Measurements from ENCODE around the gene STX3.
"Not testable (repeated sequence)": the region's sequence is repeated elsewhere in the genome, so short reads cannot be mapped to it uniquely, and the experiment has no call there.

Gene STX3

GRCh38 chr11:59758401-59759037 is 3.3 kb downstream of the STX3 start:
- no peak for DNase-seq

GRCh38 chr11:59759900-59760299 is 4.7 kb downstream of the STX3 start:
- DNase-seq = no peak

GRCh38 chr11:59760771-59761170 is 5.6 kb downstream of the STX3 start:
- no peak for DNase-seq

DNA sequence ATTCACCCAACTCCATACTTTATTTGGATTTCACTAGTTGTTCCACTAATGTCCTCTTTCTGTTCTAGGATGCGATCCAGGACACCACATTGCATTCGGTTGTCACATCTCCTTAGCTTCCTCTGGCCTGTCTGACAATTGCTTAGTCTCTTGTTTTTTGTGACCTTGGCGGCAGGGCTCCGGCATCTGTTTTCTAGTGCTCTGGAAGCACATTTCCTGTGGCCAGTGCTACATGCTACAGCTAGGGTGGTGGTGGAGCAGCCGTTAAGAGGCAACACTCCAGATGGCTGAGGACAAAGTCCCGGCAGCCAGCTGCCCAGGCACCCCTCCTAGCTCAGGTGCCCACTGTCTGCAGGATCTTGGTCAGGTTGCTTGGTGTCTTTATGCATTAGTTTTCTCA is 6.8 kb downstream of the STX3 start:
- no peak for DNase-seq

DNA sequence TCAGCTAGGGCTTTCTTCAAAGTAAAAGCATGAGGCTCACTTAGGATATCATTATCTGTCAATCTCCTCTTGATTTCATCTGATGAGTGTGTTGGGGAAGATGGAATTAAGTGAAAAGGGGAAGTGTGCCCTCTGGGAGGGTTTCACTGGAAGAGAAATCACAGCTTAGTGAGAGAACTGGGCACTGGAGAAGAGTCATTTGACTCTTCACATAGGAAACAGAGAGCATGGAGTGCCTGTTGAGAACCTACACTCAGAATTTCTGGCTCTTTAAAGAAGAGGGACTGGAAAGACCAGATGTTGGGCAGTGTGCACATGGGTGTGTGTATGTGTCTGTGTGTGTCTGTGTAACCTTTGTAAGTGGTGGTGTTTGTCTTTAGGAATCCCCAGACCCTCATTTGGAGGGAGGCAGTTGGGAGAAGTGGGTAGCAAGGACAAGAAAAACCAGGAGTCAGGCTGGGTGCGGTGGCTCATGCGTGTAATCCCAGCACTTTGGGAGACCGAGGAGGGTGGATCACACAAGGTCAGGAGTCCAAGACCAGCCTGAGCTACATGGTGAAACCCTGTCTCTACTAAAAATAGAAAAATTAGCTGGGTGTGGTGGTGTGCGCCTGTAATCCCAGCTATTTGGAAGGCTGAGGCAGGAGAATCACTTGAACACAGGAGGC is 10.0 kb downstream of the STX3 start:
- no peak for DNase-seq

GRCh38 chr11:59766542-59767224 is 11.5 kb downstream of the STX3 start:
- DNase-seq = no peak

DNA sequence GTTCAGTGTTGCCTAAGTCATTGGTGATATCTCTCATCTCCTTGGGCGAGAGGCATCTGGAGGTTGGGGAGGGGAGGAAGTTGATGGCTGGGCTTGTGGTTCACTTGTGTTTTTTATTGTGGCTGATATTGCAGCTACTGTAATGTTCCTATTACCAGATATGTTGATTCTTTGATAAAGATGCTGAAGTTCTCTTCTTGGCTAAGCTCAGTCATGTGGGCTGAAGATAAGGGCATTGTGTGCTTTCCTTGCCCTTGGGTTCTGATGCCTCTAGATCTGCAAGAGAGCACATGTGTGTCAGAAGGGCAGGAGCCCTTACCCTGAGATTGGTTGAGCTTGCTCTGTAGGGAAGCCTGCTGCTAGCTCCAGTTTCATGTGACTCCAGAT is 12.0 kb downstream of the STX3 start:
- peak; percentile 6 to 34 for DNase-seq

DNA sequence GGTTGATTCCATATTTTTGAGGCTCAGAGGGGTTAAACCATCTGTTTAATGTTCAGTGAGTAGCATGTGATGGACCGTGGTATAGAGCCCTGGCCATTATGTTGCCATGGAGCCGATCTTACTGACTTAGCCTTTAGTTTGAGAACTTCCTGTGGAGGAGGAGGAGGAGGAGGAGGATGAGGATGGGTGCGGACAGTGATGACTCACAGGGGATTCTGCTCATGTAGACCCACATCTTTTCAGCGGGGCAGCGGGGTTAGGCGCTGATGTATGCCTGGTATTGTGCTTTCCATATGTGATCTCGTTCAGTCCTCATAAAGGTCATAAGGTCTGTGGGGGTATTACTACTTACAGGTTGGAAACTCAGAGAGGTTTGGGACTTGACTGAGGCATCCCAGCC is 13.9 kb downstream of the STX3 start:
- peak in 1 of 2 donors; percentile 2 for DNase-seq

DNA sequence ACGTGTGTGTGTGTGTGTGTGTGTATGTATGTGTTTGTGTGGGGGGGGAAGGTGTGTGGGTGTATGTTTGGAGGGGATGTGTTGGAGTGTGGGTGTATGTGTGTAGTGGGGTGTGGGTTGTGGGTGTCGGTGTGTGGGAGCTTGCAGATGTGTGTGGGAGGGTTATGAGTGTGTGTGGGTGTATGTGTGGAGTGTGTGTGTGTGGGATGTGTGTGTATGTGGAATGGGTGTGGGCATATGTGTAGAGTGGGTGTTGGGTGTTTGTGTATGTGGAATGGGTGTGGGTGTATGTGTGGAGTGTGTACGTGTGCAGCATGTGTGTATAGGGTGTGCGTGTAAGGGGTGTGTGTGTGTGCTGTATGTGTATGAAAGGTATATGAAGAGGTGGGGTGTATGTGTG is 14.7 kb downstream of the STX3 start:
- no peak for DNase-seq

- no peak for DNase-seq
Observed at GRCh38 chr11:59770319-59770718, 15.1 kb downstream of the STX3 start.

DNA sequence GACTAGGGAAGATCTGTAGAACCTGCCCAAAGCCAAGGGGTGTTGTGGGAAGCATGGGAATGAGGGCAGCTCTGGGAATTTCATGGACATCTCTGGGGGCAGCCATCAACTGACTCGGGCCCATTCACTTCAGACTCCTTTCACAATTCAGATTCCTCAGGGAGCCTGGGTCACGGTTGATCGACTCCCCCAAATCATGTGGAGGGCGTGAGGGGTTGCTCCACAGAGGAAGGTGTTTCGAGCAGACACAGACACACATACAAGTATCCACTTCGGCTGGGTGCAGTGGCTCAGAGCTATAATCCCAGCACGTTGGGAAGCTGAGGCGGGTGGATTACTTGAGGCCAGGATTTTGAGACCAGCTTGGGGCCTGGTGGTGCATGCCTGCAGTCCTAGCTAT is 15.7 kb downstream of the STX3 start:
- DNase-seq = no peak

GRCh38 chr11:59771605-59772004 is 16.4 kb downstream of the STX3 start:
- no peak for DNase-seq

DNA sequence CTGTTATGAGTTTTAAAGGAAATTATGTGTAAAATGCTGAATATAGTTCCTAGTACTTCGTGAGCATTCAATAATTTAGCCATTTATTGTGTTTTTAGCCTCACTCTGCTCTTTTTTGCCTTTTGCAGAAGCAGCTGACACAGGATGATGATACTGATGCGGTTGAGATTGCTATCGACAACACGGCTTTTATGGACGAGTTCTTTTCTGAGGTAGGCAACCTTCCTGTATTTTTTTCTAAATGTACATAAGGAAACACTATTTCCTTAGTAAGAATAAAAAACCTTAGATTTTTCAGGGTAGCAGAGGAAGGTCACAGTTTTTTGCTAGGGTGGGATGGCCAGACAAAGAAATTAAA is 17.9 kb downstream of the STX3 start:
- no peak for DNase-seq

DNA sequence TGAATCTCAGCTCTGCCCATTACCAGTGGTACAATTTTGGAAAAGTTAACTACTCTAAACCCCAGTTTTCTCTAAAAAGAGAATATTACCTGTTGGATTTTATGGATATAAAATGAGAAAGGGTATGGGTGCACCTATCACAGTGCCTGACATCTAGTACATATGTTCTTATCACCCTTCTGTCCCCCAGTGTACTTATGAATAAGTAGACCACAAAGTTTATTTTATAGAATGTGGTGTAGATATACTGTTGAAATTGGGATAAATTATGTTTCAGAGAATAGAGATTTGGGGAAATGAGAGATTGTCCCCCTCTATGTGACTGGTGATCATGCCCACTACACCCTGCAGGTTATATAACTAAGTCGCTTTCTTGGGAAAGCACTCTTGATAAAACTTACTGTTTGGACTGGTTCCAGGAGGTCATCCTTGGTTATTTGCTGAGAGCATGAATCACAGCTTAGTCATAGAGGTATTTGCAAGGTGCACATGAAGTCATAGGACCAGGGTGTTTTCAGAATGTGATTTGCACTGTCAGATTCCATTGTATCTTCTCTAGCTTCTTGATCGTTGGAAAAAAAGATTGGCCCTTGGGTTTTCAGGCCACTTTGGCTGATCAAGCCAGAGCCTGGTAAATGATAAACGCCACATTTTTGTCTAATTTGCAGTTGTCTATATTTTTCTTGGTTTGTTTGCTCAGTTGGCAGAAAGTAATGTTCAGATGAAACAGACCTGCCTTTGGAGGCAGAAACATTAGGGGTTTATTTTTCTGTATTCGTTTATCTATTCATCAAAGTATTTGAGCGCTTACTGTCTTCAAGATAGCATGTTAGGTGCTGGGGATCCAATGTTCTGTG is 21.3 kb downstream of the STX3 start:
- DNase-seq = no peak

GRCh38 chr11:59777104-59777503 is 21.9 kb downstream of the STX3 start:
- DNase-seq = no peak

DNA sequence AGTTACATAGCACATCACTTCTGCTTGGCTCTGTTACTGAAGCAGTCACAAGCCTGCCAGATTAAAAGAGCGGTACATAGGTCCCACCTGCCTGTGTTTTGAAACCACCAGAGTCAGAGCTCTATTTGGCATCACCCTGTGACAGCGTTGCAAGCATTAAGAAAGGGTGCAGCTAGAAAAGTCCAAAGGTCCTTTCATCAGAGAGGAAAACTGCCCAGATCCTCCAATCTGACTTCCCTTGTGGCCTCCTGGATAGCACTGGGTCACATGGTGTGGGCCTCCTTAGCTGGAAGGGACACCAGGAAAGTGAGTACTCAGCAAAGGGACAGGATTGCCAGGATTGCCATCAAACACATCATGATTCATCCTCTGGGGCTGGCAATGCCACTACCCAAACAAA is 22.9 kb downstream of the STX3 start:
- no peak for DNase-seq

- no peak for DNase-seq
Observed at GRCh38 chr11:59779487-59779886, 24.3 kb downstream of the STX3 start.

GRCh38 chr11:59782080-59782479 is 26.9 kb downstream of the STX3 start:
- DNase-seq = no peak

DNA sequence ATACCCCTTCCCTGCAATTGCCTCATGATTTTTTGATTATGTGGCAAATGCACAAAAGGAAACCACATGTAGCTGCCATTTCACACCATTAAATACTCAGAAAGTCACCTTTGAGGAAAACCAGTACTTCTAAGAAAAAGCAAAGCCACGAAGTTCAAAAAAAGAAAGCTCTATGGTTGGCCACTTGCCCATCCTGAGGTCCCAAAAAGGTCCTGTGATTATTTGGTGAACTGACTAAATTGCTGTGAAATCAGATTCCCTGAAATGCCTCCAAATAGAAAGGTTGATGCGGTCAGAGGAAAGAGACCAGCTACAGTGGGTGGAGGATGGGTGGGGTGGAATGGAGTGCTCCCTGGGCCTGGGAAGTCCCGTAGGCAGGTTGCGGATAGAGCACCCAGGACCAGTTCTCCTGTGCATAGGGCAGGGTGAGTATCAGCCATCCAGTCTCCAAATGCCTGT is 28.5 kb downstream of the STX3 start:
- DNase-seq = no peak

GRCh38 chr11:59784441-59784840 is 29.3 kb downstream of the STX3 start:
- DNase-seq = not testable (repeated sequence)

- DNase-seq = no peak
Observed at GRCh38 chr11:59785818-59786217, 30.6 kb downstream of the STX3 start.

DNA sequence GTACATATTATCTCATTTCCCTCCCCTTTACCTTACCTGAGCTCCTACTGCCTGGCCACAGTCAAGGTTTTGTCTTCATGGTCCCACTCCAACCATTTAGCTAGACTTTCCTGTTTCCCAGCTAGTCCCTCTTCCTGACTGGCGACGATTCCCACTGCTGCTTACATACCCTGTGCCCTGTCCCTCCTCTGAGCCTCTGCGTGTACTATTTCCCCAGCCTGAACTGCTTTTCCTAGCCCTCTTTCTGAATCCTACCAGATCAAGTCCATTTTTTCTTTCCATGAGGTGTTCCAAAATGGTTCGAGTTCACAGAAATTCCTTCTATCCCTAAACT is 32.0 kb downstream of the STX3 start:
- DNase-seq = no peak

DNA sequence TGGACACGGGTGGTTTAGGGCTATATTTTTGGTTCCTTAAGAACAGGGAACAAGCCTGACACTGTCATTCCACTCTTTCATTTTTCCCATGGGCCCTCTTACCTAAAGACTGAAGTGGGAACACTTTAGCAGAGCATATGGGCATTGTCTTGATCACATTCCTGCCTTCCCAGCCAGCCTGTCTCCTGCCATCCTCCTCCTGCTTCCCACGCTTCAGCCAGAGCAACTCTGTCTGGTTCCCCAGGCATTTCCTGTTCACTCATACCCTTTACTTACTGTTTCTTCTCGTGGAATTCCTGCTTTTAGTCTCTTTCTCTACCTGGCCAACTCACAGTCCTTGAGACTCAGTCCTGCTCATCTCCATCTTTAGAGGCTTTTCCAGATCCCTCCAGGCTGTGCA is 32.6 kb downstream of the STX3 start:
- DNase-seq = no peak

- no peak for DNase-seq
Observed at GRCh38 chr11:59791639-59792038, 36.5 kb downstream of the STX3 start.

All from CD4-positive, alpha-beta T cell treated with Interleukin-1 beta for 1 hour (primary cell).